ENCODE results near the gene TCF12. TPM values are rescaled to one million over a fixed set of nuclear protein-coding genes. Genes with fewer than 3 reads are reported as not detected.

The TCF12 gene
- polyA plus RNA-seq, 4 donors, result 15.4 to 62.0 (median 18.5) TPM

- H3K36me3 ChIP-seq (ENCODE audit: control insufficient read depth in 3 of 3, insufficient read depth in 2 of 3, low read depth in 1 of 3, low read length in 3 of 3), result no peaks in the 10 kb centered on the region
- WGBS, 3 donors, result 33 to 67% (median 51%) methylated on average over 3 of the region's 3 CpGs
- no peaks in the 10 kb centered on the region for H3K27me3 ChIP-seq (ENCODE audit: control insufficient read depth in 3 of 3, insufficient read depth in 3 of 3, low read length in 3 of 3)
- peaks cover 0 to 7% (median 0%) of the 10 kb centered on the region in 3 donors for H3K4me1 ChIP-seq (ENCODE audit: control insufficient read depth in 3 of 3, insufficient read depth in 2 of 3, low read depth in 1 of 3, low read length in 2 of 3)
- no peak for FAIRE-seq
- peak overlapping the region in 1 of 3 donors; percentile 84 for H3K27ac ChIP-seq (ENCODE audit: low read depth in 1 of 3, low read length in 2 of 3)
- H3K9me3 ChIP-seq (ENCODE audit: control insufficient read depth in 2 of 2, insufficient read depth in 1 of 2, low read depth in 1 of 2, low read length in 1 of 2), result no peaks in the 10 kb centered on the region
- no peak for DNase-seq
- no peak overlapping the region for H3K4me3 ChIP-seq (ENCODE audit: low read depth in 1 of 3, low read length in 3 of 3)
These were observed 378.7 kb downstream of the TCF12 start for GRCh38 chr15:57297163-57297593.

- FAIRE-seq, result no peak
- no peaks in the 10 kb centered on the region for H3K9me3 ChIP-seq (ENCODE audit: control insufficient read depth in 2 of 2, insufficient read depth in 1 of 2, low read depth in 1 of 2, low read length in 1 of 2)
- H3K27me3 ChIP-seq (ENCODE audit: control insufficient read depth in 3 of 3, insufficient read depth in 3 of 3, low read length in 3 of 3), result no peaks in the 10 kb centered on the region
- no peaks in the 10 kb centered on the region for H3K36me3 ChIP-seq (ENCODE audit: control insufficient read depth in 3 of 3, insufficient read depth in 2 of 3, low read depth in 1 of 3, low read length in 3 of 3)
- peak overlapping the region in 2 of 3 donors; percentile 4 to 84 for H3K27ac ChIP-seq (ENCODE audit: low read depth in 1 of 3, low read length in 2 of 3)
- H3K4me1 ChIP-seq (ENCODE audit: control insufficient read depth in 3 of 3, insufficient read depth in 2 of 3, low read depth in 1 of 3, low read length in 2 of 3), result peaks cover 0 to 7% (median 0%) of the 10 kb centered on the region in 3 donors
- no peak overlapping the region for H3K4me3 ChIP-seq (ENCODE audit: low read depth in 1 of 3, low read length in 3 of 3)
- DNase-seq, result no peak
- 73 to 80% (median 80%) methylated on average over 6 of the region's 6 CpGs for WGBS, 3 donors
These were observed 379.2 kb downstream of the TCF12 start for GRCh38 chr15:57297630-57298029.

DNA sequence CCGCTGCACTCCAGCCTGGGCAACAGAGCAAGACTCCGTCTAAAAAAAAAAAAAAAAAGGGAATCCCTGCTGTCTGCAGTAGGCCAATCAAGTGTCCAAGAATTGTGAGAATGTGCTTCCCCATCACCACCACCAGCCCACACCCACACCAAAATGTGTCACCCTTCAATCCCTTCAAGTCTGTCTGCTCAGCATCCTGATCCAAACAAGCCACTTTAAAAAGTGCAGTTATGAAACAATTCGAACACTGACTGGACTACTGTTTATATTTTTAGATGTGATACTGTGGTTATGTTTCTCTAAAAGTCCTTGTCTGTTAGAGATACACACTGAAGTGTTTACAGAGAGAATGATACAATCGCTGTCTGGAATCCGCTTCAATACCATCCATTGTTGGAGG lies 379.8 kb downstream of the TCF12 start:
- H3K4me3 ChIP-seq (ENCODE audit: low read depth in 1 of 3, low read length in 3 of 3), result no peak overlapping the region
- H3K27me3 ChIP-seq (ENCODE audit: control insufficient read depth in 3 of 3, insufficient read depth in 3 of 3, low read length in 3 of 3), result no peaks in the 10 kb centered on the region
- no peak overlapping the region for H3K27ac ChIP-seq (ENCODE audit: low read depth in 1 of 3, low read length in 2 of 3)
- H3K36me3 ChIP-seq (ENCODE audit: control insufficient read depth in 3 of 3, insufficient read depth in 2 of 3, low read depth in 1 of 3, low read length in 3 of 3), result no peaks in the 10 kb centered on the region
- DNase-seq (no peak), FAIRE-seq (no peak)
- WGBS, 3 donors, result 67 to 94% (median 87%) methylated on average over 3 to 5 of the region's 5 CpGs
- peaks cover 0 to 7% (median 0%) of the 10 kb centered on the region in 3 donors for H3K4me1 ChIP-seq (ENCODE audit: control insufficient read depth in 3 of 3, insufficient read depth in 2 of 3, low read depth in 1 of 3, low read length in 2 of 3)
- H3K9me3 ChIP-seq (ENCODE audit: control insufficient read depth in 2 of 2, insufficient read depth in 1 of 2, low read depth in 1 of 2, low read length in 1 of 2), result no peaks in the 10 kb centered on the region

DNA sequence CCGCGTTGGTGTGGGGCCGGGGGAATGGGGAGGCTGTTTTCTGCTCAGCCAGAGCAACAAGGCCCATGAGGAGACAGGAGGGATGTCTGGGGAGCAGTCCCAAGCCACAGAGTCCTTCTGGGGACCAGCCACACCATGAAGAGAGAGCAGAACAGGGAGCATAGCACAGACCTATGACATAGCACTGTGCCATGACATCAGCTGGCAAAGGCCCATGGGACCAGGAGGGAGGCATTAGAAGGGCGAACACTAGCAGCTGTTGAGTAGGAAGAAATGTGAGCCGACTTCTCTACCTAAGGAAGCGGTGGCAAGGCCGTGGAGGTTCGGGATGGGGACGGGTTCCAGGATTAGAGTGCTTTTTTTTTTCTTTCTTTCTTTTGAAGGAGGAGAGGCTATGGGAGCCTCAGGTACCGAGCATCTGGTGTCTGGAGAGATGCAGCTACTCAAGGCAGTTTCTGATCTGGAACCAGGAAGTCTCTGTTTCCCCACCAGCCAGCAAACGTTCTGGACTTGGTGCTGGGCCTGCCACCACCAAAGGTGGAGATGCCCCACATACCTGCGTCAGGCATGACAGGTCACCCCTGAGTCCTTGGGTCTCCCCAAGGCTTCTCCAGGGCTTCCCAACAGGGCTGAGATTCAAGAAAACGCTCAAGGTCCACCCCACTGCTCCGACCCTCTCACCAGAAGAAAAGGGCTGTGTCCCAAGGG lies 380.6 kb downstream of the TCF12 start:
- peaks cover 0 to 7% (median 0%) of the 10 kb centered on the region in 3 donors for H3K4me1 ChIP-seq (ENCODE audit: control insufficient read depth in 3 of 3, insufficient read depth in 2 of 3, low read depth in 1 of 3, low read length in 2 of 3)
- peak overlapping the region in 1 of 3 donors; percentile 9 for H3K27ac ChIP-seq (ENCODE audit: low read depth in 1 of 3, low read length in 2 of 3)
- 82 to 91% (median 87%) methylated on average over 14 of the region's 14 CpGs for whole genome bisulfite sequencing, 3 donors
- no peaks in the 10 kb centered on the region for H3K9me3 ChIP-seq (ENCODE audit: control insufficient read depth in 2 of 2, insufficient read depth in 1 of 2, low read depth in 1 of 2, low read length in 1 of 2)
- FAIRE-seq (no peak), DNase-seq (no peak)
- no peaks in the 10 kb centered on the region for H3K36me3 ChIP-seq (ENCODE audit: control insufficient read depth in 3 of 3, insufficient read depth in 2 of 3, low read depth in 1 of 3, low read length in 3 of 3)
- no peaks in the 10 kb centered on the region for H3K27me3 ChIP-seq (ENCODE audit: control insufficient read depth in 3 of 3, insufficient read depth in 3 of 3, low read length in 3 of 3)
- no peak overlapping the region for H3K4me3 ChIP-seq (ENCODE audit: low read depth in 1 of 3, low read length in 3 of 3)

GRCh38 chr15:57301307-57301706 lies 382.9 kb downstream of the TCF12 start:
- H3K4me3 ChIP-seq (ENCODE audit: low read depth in 1 of 3, low read length in 3 of 3), result no peak overlapping the region
- peaks cover 0 to 20% (median 0%) of the 10 kb centered on the region in 3 donors for H3K4me1 ChIP-seq (ENCODE audit: control insufficient read depth in 3 of 3, insufficient read depth in 2 of 3, low read depth in 1 of 3, low read length in 2 of 3)
- DNase-seq (no peak), FAIRE-seq (no peak)
- H3K27me3 ChIP-seq (ENCODE audit: control insufficient read depth in 3 of 3, insufficient read depth in 3 of 3, low read length in 3 of 3), result no peaks in the 10 kb centered on the region
- no peaks in the 10 kb centered on the region for H3K9me3 ChIP-seq (ENCODE audit: control insufficient read depth in 2 of 2, insufficient read depth in 1 of 2, low read depth in 1 of 2, low read length in 1 of 2)
- H3K36me3 ChIP-seq (ENCODE audit: control insufficient read depth in 3 of 3, insufficient read depth in 2 of 3, low read depth in 1 of 3, low read length in 3 of 3), result no peaks in the 10 kb centered on the region
- no peak overlapping the region for H3K27ac ChIP-seq (ENCODE audit: low read depth in 1 of 3, low read length in 2 of 3)
- WGBS, 3 donors, result 82 to 99% (median 93%) methylated on average over 4 of the region's 4 CpGs

DNA sequence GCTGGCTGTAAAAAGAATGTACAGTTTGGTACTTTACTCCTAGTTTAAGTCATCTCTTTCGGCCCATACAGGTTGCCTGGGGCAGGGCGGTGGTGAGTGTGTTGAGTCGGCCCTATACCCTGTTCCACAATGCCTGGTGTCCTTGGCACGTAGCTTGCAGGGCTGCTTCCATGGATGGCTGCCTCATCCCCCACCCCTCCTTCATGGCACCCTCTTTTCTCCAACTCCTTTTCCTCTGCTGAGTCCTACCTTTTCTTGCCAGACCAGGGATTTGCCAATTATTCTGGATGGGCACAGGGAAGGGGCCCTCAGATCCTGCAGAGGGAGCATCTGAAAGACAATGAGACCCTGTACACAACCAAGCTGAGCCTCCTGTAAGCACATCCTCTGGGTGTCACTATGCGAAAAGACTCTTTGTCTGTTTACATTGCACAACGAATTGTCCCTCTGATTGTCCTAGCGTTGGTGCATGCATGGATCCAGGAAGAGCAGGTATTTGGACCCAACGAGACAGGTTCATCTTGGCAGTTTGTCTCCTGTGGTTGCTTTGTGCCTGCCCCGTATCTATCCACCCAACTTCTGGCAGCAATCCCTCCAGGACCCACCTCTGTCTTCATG lies 384.3 kb downstream of the TCF12 start:
- H3K27ac ChIP-seq (ENCODE audit: low read depth in 1 of 3, low read length in 2 of 3), result no peak overlapping the region
- FAIRE-seq, result no peak
- WGBS, 3 donors, result 85 to 91% (median 88%) methylated on average over 9 of the region's 9 CpGs
- DNase-seq, result no peak
- peaks cover 0 to 24% (median 0%) of the 10 kb centered on the region in 3 donors for H3K4me1 ChIP-seq (ENCODE audit: control insufficient read depth in 3 of 3, insufficient read depth in 2 of 3, low read depth in 1 of 3, low read length in 2 of 3)
- no peaks in the 10 kb centered on the region for H3K36me3 ChIP-seq (ENCODE audit: control insufficient read depth in 3 of 3, insufficient read depth in 2 of 3, low read depth in 1 of 3, low read length in 3 of 3)
- H3K9me3 ChIP-seq (ENCODE audit: control insufficient read depth in 2 of 2, insufficient read depth in 1 of 2, low read depth in 1 of 2, low read length in 1 of 2), result no peaks in the 10 kb centered on the region
- H3K4me3 ChIP-seq (ENCODE audit: low read depth in 1 of 3, low read length in 3 of 3), result no peak overlapping the region
- no peaks in the 10 kb centered on the region for H3K27me3 ChIP-seq (ENCODE audit: control insufficient read depth in 3 of 3, insufficient read depth in 3 of 3, low read length in 3 of 3)

GRCh38 chr15:57305009-57305408 lies 386.6 kb downstream of the TCF12 start:
- no peak for DNase-seq
- Histone ChIP-seq H3K4me1 (ENCODE audit: control insufficient read depth in 3 of 3, insufficient read depth in 2 of 3, low read depth in 1 of 3, low read length in 2 of 3) (peaks cover 0 to 27% (median 0%) of the 10 kb centered on the region in 3 donors), H3K9me3 (ENCODE audit: control insufficient read depth in 2 of 2, insufficient read depth in 1 of 2, low read depth in 1 of 2, low read length in 1 of 2) (no peaks in the 10 kb centered on the region), H3K36me3 (ENCODE audit: control insufficient read depth in 3 of 3, insufficient read depth in 2 of 3, low read depth in 1 of 3, low read length in 3 of 3) (no peaks in the 10 kb centered on the region), H3K27me3 (ENCODE audit: control insufficient read depth in 3 of 3, insufficient read depth in 3 of 3, low read length in 3 of 3) (no peaks in the 10 kb centered on the region), H3K27ac (ENCODE audit: low read depth in 1 of 3, low read length in 2 of 3) (no peak overlapping the region), H3K4me3 (ENCODE audit: low read depth in 1 of 3, low read length in 3 of 3) (no peak overlapping the region)
- no peak for FAIRE-seq
- 88 to 90% (median 88%) methylated on average over 4 of the region's 4 CpGs for WGBS, 3 donors

DNA sequence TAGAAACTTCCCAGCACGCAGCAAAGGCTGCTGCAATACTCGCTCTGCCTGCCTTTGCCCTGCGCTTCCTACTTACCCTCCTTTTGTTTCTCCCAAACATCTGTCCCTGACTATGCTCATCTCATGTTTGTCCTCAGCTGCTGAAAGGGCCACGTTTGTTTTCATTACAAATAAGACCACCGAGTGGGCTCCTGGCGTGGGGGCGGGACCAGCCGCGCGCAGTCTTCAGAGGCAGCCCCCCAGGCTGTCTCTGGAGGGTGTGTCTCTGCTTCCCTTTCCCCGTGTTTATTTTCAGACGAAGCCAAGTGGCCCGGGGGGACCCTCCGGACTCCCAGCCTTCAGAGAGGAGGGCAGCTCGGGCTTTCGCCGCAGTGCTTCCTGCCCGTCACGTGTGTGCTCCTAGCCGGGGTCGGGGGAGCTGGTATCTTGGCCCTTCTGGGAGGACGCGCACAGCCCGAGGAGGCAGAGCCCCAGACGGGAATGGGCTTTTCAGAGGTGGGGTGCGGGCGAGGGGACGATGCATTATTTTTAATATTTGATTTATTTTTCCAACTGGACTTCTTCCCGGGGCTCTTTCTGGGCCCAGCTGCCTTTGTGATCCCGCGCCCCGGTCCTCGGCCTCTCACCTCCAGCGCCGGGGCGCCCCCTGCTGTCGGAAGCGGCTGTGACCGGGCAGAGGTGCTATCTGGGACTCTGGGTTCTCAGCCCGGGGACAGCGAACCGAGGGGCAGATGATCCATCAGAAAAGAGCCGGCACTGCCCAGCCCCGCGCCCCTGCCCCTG lies 387.9 kb downstream of the TCF12 start:
- Histone ChIP-seq H3K9me3 (ENCODE audit: control insufficient read depth in 2 of 2, insufficient read depth in 1 of 2, low read depth in 1 of 2, low read length in 1 of 2) (no peaks in the 10 kb centered on the region), H3K27me3 (ENCODE audit: control insufficient read depth in 3 of 3, insufficient read depth in 3 of 3, low read length in 3 of 3) (no peaks in the 10 kb centered on the region), H3K4me3 (ENCODE audit: low read depth in 1 of 3, low read length in 3 of 3) (peak overlapping the region in 2 of 3 donors; percentile 48 to 73), H3K4me1 (ENCODE audit: control insufficient read depth in 3 of 3, insufficient read depth in 2 of 3, low read depth in 1 of 3, low read length in 2 of 3) (peaks cover 0 to 41% (median 0%) of the 10 kb centered on the region in 3 donors), H3K36me3 (ENCODE audit: control insufficient read depth in 3 of 3, insufficient read depth in 2 of 3, low read depth in 1 of 3, low read length in 3 of 3) (no peaks in the 10 kb centered on the region), H3K27ac (ENCODE audit: low read depth in 1 of 3, low read length in 2 of 3) (peak overlapping the region in 2 of 3 donors; percentile 36 to 72)
- WGBS, 3 donors, result 5 to 19% (median 15%) methylated on average over 45 of the region's 45 CpGs
- DNase-seq (peak; percentile 79 to 92), FAIRE-seq (no peak)

All from small intestine (tissue), 7 donors.